Upper lobe of left lung (tissue), 4 donors: ENCODE data around the gene CTBP2.

Experiments
- CTCF ChIP-seq, 6 experiments: fragments of 450-650 bp in 4 of 6; fragments of 200-600 bp in 2 of 6; sonication (generic) in 2 of 6; IDR thresholded peaks; one replicate each; pipeline ENCODE4 v1.5.1; 2016 to 2019; ENCODE audit warnings: antibody characterized with exemption in 6 of 6
- EP300 ChIP-seq, 4 donors: sonication (generic); formaldehyde crosslinking; IDR thresholded peaks; one replicate each; pipeline ENCODE4 v1.5.1; 2017; ENCODE audit warnings: antibody characterized with exemption in 4 of 4, control low read depth in 2 of 4
- POLR2A ChIP-seq, 4 donors: fragments of 450-650 bp; IDR thresholded peaks; one replicate each; pipeline ENCODE4 v1.5.1; 2016 to 2017; ENCODE audit warnings: antibody characterized with exemption in 4 of 4, mild to moderate bottlenecking in 2 of 4
- POLR2AphosphoS5 ChIP-seq, 2 donors: sonication (generic); formaldehyde crosslinking; IDR thresholded peaks; one replicate each; pipeline ENCODE4 v1.5.1; 2017; ENCODE audit warnings: antibody characterized with exemption in 2 of 2

GRCh38 chr10:125091891-125092290 is 68.5 kb downstream of the CTBP2 start:
- TF ChIP-seq CTCF (IDR thresholded peaks at IDR 0.05) (no peak), POLR2AphosphoS5 (IDR thresholded peaks at IDR 0.05) (no peak), EP300 (IDR thresholded peaks at IDR 0.05) (no peak), POLR2A (IDR thresholded peaks at IDR 0.05) (no peak)
